ENCODE measurements around the gene FAM162B. TPM values are rescaled to one million over a fixed set of nuclear protein-coding genes. Genes with fewer than 3 reads are reported as not detected.
"Not testable (repeated sequence)": the region's sequence is repeated elsewhere in the genome, so short reads cannot be mapped to it uniquely, and the experiment has no call there.

FAM162B gene
- total RNA-seq, 4 donors from 2014 or later = 1.4 to 4.1 (median 1.8) TPM

DNA sequence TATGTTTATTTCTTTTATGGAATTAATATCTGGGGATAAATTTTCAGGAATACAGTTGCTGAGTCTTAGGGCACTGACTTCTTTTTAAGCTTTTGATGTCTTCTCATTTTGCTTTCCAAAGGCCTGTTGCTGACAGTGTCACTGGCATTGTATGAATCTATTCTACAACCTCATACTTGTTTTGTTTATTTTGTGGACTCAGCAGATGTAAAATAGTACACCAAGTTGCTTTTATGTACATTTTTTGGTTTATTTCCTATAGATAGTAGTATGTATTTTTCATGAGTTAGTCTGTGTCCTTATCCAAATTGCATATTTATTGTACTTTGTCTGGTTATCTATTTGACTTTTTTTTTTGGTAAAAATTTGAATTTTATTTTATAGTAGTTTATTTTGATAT is 35.0 kb downstream of the FAM162B start:
- no peak for DNase-seq (ENCODE audit: low spot score in 2 of 2)
- Histone ChIP-seq H3K4me1 (no peaks in the 10 kb centered on the region), H3K36me3 (peaks cover 53% of the 10 kb centered on the region)

DNA sequence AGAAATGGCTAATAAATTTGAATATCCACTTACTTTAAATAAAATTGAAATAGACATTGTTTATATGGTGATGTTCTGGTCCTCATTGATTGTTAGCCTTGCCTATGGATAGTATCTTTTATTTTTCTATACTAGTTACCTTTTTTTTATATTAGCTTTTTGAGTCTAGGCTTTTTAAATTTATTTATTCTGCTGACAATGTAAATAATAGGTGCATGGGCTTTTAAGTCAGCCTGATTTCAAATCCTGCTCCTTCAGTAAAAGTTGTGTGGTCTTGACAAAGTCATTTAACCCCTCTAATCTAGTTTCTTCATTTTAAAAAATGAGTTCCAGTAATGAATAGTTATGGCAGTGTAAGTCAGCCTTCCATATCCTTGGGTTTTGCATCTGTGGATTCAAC is 38.6 kb downstream of the FAM162B start:
- H3K27me3 ChIP-seq = no peaks in the 10 kb centered on the region
- H3K9me3 ChIP-seq = no peaks in the 10 kb centered on the region
- H3K4me1 ChIP-seq = no peaks in the 10 kb centered on the region
- H3K4me3 ChIP-seq = no peak overlapping the region
- TF ChIP-seq, protein P1, sequence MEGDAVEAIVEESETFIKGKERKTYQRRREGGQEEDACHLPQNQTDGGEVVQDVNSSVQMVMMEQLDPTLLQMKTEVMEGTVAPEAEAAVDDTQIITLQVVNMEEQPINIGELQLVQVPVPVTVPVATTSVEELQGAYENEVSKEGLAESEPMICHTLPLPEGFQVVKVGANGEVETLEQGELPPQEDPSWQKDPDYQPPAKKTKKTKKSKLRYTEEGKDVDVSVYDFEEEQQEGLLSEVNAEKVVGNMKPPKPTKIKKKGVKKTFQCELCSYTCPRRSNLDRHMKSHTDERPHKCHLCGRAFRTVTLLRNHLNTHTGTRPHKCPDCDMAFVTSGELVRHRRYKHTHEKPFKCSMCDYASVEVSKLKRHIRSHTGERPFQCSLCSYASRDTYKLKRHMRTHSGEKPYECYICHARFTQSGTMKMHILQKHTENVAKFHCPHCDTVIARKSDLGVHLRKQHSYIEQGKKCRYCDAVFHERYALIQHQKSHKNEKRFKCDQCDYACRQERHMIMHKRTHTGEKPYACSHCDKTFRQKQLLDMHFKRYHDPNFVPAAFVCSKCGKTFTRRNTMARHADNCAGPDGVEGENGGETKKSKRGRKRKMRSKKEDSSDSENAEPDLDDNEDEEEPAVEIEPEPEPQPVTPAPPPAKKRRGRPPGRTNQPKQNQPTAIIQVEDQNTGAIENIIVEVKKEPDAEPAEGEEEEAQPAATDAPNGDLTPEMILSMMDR (IDR thresholded peaks at IDR 0.05) = no peak
- TF ChIP-seq POLR2A (IDR thresholded peaks at IDR 0.05) (no peak), EP300 (IDR thresholded peaks at IDR 0.05) (no peak), POLR2AphosphoS5 (IDR thresholded peaks at IDR 0.05) (no peak)
- no peak overlapping the region for H3K27ac ChIP-seq
- H3K36me3 ChIP-seq = peaks cover 65% of the 10 kb centered on the region
- no peak for DNase-seq (ENCODE audit: low spot score in 2 of 2)

More for the DNA sequence above, 35.0 kb downstream of the FAM162B start:
- H3K27ac ChIP-seq = no peak overlapping the region
- no peak overlapping the region for H3K4me3 ChIP-seq
- no peaks in the 10 kb centered on the region for H3K9me3 ChIP-seq
- TF ChIP-seq EP300 (IDR thresholded peaks at IDR 0.05) (no peak), POLR2AphosphoS5 (IDR thresholded peaks at IDR 0.05) (no peak), POLR2A (IDR thresholded peaks at IDR 0.05) (no peak)
- TF ChIP-seq, protein P1 (IDR thresholded peaks at IDR 0.05) = no peak
- no peaks in the 10 kb centered on the region for H3K27me3 ChIP-seq

DNA sequence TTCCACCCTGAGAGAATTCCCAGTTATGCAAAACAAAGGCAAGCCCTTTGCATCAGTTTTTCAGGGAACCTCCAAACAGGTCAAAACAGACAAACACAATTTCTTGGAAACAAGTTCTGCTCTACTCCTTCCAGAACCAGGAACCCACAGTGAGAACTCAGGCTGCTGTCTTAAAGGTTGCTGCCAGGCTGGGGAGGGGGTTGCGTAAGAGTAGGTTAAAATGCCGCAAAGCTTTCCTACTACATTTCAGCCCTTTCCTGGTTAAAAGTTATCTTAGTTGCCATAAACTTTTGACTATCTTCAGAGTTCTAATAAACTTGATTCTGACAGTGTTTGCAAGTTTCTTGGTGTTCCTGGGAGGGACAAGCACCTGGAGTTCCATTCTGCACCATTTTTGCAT is 50.8 kb downstream of the FAM162B start:
- DNase-seq (ENCODE audit: low spot score in 2 of 2) = no peak
- peaks cover 49% of the 10 kb centered on the region for H3K36me3 ChIP-seq
- H3K27ac ChIP-seq = no peak overlapping the region

DNA sequence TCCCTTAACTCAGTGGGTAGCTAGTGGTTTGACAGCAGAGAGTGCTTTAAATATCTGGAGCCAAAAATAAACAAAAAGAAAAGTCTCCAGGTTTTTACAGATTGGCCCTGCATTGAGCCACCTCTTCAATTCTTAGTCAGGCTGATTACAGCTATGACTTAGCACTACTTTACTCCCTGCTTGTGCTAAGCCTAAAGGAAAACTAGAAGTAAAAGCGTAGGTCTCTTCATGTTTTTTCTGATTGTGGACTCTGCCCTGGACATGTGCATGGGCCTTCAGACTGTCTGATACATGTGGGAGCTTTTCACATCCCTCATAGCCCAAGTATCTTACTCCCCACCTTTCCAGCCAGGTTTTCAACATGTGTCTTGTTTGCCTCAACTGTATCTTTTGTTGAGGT is 51.2 kb downstream of the FAM162B start:
- Histone ChIP-seq H3K36me3 (peaks cover 47% of the 10 kb centered on the region), H3K4me1 (no peaks in the 10 kb centered on the region), H3K9me3 (no peaks in the 10 kb centered on the region), H3K4me3 (no peak overlapping the region), H3K27ac (no peak overlapping the region), H3K27me3 (no peaks in the 10 kb centered on the region)
- TF ChIP-seq POLR2AphosphoS5 (IDR thresholded peaks at IDR 0.05) = no peak
- TF ChIP-seq, protein P1 (IDR thresholded peaks at IDR 0.05) = no peak
- no peak for DNase-seq (ENCODE audit: low spot score in 2 of 2)
- 100% methylated on average over 1 of the region's 1 CpG for WGBS

More for the DNA sequence above, 50.8 kb downstream of the FAM162B start:
- Histone ChIP-seq H3K4me1 (no peaks in the 10 kb centered on the region), H3K9me3 (no peaks in the 10 kb centered on the region), H3K4me3 (no peak overlapping the region), H3K27me3 (no peaks in the 10 kb centered on the region)
- WGBS = 92% methylated on average over 2 of the region's 2 CpGs
- no peak for TF ChIP-seq EP300 (IDR thresholded peaks at IDR 0.05)

- no peaks in the 10 kb centered on the region for H3K4me1 ChIP-seq
- DNase-seq (ENCODE audit: low spot score in 2 of 2) = no peak
- H3K4me3 ChIP-seq = no peak overlapping the region
- H3K9me3 ChIP-seq = no peaks in the 10 kb centered on the region
- H3K36me3 ChIP-seq = peaks cover 48% of the 10 kb centered on the region
- no peaks in the 10 kb centered on the region for H3K27me3 ChIP-seq
- WGBS = 92% methylated on average over 1 of the region's 1 CpG
- no peak overlapping the region for H3K27ac ChIP-seq
- TF ChIP-seq POLR2AphosphoS5 (IDR thresholded peaks at IDR 0.05) (no peak), POLR2A (IDR thresholded peaks at IDR 0.05) (no peak), EP300 (IDR thresholded peaks at IDR 0.05) (no peak)
- TF ChIP-seq, protein P1 (IDR thresholded peaks at IDR 0.05) = no peak
Measured at GRCh38 chr6:116705917-116706316, 59.6 kb downstream of the FAM162B start.

DNA sequence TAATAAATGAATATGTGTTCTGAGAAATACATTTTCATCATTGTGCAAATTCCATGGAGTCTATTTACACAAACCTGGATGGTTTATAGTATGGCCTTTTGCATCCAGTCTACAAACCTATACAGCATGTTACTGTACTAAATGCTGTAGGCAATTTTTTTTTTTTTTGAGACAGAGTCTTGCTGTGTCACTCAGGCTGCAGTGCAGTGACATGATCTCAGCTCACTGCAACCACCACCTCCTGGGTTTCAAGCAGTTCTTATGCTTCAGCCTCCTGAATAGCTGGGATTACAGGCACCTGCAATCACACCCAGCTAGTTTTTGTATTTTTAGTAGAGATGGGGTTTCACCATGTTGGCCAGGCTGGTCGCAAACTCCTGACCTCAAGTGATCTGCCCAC is 61.6 kb downstream of the FAM162B start:
- not testable (repeated sequence) for H3K9me3 ChIP-seq; H3K4me3 ChIP-seq; H3K4me1 ChIP-seq; DNase-seq (ENCODE audit: low spot score in 2 of 2); H3K27ac ChIP-seq; H3K27me3 ChIP-seq
- 100% methylated on average over 1 of the region's 1 CpG for WGBS
- H3K36me3 ChIP-seq = peaks cover 53% of the 10 kb centered on the region

Other genes starting within 250 kb of the FAM162B start
- not detected for gene TRAPPC3L, start 220.0 kb downstream of the FAM162B start, total RNA-seq
- gene CALHM4, start 212.0 kb downstream of the FAM162B start, total RNA-seq = 10 to 100 TPM in 1 of 4 donors, 1 to 10 TPM in 2, not detected in 1; 1.8 to 12.5 (median 2.6) TPM
- 10 to 100 TPM; 24.6 to 38.1 (median 27.1) TPM for gene RWDD1, start 194.2 kb downstream of the FAM162B start, total RNA-seq
- 1 to 10 TPM in 1 of 4 donors, under 1 TPM in 2, not detected in 1; 0.25 to 2.0 (median 0.81) TPM for gene RSPH4A, start 149.2 kb downstream of the FAM162B start, total RNA-seq
- gene ZUP1, start 97.0 kb downstream of the FAM162B start, total RNA-seq = 10 to 100 TPM in 2 of 4 donors, 1 to 10 TPM in 2; 8.9 to 17.3 (median 9.6) TPM
- gene KPNA5, start 84.5 kb downstream of the FAM162B start, total RNA-seq = 10 to 100 TPM in 2 of 4 donors, 1 to 10 TPM in 2; 6.1 to 11.8 (median 9.6) TPM
- not detected for gene GPRC6A, start 63.4 kb upstream of the FAM162B start, total RNA-seq
- not detected for gene RFX6, start 111.5 kb upstream of the FAM162B start, total RNA-seq